Neutrophil (primary cell): ENCODE results near the gene USP47.

Experiments
- H3K27ac ChIP-seq: fragments of 200-600 bp; sonication (generic); 2 replicates; pipeline ENCODE4 v1.5.1; 2016; ENCODE audit warnings: mild to moderate bottlenecking, moderate library complexity
- H3K27me3 ChIP-seq: fragments of 200-600 bp; sonication (generic); 2 replicates; pipeline ENCODE4 v1.6.0; 2016; ENCODE audit warnings: mild to moderate bottlenecking
- H3K36me3 ChIP-seq: fragments of 200-600 bp; sonication (generic); 2 replicates; pipeline ENCODE4 v1.5.1; 2017
- H3K4me1 ChIP-seq, 2 experiments: fragments of 200-600 bp in 1 of 2; sonication (generic) in 1 of 2; 1 replicate in 1 of 2; 2 replicates in 1 of 2; pipeline versions ENCODE4 v1.5.1 to v1.6.1; 2013 to 2016; ENCODE audit warnings: low read depth in 1 of 2, low read length in 1 of 2, mild to moderate bottlenecking in 1 of 2, moderate library complexity in 1 of 2; ENCODE audit not compliant: control insufficient read depth in 1 of 2, insufficient read depth in 1 of 2
- H3K4me3 ChIP-seq, 2 experiments: fragments of 200-600 bp in 1 of 2; sonication (generic) in 1 of 2; 1 replicate in 1 of 2; 2 replicates in 1 of 2; pipeline ENCODE4 v1.5.1; 2013 to 2016; ENCODE audit warnings: low read depth in 1 of 2, low read length in 1 of 2, mild to moderate bottlenecking in 1 of 2, moderate library complexity in 1 of 2
- H3K9me3 ChIP-seq: fragments of 200-600 bp; sonication (generic); 2 replicates; pipeline ENCODE4 v1.5.1; 2016
- TF ChIP-seq, protein P1 (sequence below): fragments of 200-600 bp; sonication (generic); IDR thresholded peaks from 2 replicates; pipeline ENCODE4 v1.5.1; 2016; ENCODE audit warnings: antibody characterized with exemption

The USP47 gene

DNA sequence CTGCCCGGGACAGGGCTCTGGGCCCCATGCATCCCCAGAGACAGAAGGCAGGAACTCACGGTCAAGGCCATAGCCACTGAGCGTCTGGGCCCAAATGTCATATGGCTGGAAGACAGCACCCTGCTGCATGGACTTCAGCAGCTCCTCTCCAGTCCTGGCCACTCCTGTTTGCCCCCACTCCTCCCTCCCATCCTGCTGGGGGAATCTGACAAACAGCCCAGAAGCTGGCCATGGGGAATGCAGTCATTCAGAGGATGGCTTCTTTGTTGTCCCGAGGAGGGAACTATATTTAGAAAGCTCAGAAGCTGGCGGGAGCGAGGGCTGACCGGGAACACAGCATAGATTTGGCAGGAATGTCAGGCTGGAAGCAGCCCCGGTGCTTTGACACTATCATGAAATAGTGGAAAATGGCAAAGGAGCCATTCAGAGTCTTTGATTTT lies 131.6 kb downstream of the USP47 start:
- TF ChIP-seq, protein P1, sequence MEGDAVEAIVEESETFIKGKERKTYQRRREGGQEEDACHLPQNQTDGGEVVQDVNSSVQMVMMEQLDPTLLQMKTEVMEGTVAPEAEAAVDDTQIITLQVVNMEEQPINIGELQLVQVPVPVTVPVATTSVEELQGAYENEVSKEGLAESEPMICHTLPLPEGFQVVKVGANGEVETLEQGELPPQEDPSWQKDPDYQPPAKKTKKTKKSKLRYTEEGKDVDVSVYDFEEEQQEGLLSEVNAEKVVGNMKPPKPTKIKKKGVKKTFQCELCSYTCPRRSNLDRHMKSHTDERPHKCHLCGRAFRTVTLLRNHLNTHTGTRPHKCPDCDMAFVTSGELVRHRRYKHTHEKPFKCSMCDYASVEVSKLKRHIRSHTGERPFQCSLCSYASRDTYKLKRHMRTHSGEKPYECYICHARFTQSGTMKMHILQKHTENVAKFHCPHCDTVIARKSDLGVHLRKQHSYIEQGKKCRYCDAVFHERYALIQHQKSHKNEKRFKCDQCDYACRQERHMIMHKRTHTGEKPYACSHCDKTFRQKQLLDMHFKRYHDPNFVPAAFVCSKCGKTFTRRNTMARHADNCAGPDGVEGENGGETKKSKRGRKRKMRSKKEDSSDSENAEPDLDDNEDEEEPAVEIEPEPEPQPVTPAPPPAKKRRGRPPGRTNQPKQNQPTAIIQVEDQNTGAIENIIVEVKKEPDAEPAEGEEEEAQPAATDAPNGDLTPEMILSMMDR = no peak
- Histone ChIP-seq H3K27ac (no peak overlapping the region), H3K9me3 (no peaks in the 10 kb centered on the region), H3K4me1 (no peaks in the 10 kb centered on the region), H3K27me3 (no peaks in the 10 kb centered on the region), H3K36me3 (no peaks in the 10 kb centered on the region), H3K4me3 (no peak overlapping the region)

DNA sequence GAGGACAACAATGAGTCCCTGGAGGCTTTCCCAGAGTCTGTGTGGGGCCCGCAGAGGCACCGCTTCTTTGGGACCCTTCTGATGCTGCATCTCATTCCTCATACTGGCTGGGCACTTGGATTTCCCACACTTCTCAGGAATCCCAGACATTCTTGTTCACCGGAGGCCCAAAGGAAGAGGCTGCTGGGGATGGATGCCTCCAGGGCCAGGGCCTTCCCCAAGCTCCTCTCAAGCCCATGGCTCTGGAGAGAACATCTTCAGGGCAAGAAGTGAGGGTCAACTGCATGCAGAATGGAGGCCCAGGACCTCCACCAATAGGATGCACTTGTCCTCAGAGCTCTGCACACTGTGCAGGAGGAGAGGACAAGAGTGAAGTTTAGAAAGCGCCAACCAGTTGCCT lies 132.1 kb downstream of the USP47 start:
- H3K9me3 ChIP-seq = no peaks in the 10 kb centered on the region
- H3K4me3 ChIP-seq = no peak overlapping the region
- no peaks in the 10 kb centered on the region for H3K36me3 ChIP-seq
- no peaks in the 10 kb centered on the region for H3K4me1 ChIP-seq
- H3K27me3 ChIP-seq = no peaks in the 10 kb centered on the region
- no peak overlapping the region for H3K27ac ChIP-seq
- TF ChIP-seq, protein P1 = no peak

DNA sequence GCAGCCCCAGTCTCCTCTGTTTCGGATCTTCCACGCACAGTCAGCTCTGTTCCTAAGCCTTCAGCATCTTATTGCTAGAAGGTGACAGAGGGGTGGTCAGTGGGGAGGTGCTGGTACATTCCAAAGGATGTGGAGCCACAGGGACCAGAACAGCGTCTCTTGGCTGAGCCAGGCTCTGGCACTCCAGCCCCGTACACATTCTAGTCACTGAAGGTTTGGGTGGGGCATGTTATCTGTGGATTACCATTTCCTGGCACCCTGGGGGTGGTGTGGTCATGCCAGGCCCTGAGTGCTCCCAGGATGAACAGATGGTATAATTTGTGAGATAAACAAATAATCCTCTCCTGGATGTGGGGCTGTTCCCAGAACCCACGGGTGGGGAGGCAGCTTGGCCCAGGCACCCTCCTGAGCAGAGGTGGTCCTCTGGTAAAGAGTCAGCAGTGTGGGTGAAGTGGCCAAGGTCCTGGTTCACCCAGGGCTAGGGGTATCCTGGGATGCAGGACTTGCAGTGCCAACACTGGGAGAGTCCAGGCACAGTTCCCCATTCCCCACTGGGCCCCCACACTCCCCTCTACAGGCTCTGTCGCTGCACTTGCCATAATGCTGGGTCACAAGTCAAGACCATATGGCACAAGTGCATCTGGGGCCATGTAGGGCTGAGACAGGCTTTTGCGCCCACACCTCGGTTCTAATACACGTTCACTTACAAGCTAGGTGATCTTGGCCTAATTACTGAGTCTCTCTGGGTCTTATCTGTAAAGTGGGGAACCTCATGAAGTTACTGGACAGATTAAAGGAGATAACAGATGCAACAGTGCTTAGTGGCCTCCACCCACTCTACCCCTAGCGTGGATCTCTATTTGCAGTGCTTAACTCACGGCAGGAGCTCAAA lies 133.7 kb downstream of the USP47 start:
- Histone ChIP-seq H3K4me3 (no peak overlapping the region), H3K27me3 (no peaks in the 10 kb centered on the region), H3K9me3 (no peaks in the 10 kb centered on the region), H3K4me1 (no peaks in the 10 kb centered on the region), H3K27ac (no peak overlapping the region), H3K36me3 (no peaks in the 10 kb centered on the region)
- TF ChIP-seq, protein P1 = no peak

DNA sequence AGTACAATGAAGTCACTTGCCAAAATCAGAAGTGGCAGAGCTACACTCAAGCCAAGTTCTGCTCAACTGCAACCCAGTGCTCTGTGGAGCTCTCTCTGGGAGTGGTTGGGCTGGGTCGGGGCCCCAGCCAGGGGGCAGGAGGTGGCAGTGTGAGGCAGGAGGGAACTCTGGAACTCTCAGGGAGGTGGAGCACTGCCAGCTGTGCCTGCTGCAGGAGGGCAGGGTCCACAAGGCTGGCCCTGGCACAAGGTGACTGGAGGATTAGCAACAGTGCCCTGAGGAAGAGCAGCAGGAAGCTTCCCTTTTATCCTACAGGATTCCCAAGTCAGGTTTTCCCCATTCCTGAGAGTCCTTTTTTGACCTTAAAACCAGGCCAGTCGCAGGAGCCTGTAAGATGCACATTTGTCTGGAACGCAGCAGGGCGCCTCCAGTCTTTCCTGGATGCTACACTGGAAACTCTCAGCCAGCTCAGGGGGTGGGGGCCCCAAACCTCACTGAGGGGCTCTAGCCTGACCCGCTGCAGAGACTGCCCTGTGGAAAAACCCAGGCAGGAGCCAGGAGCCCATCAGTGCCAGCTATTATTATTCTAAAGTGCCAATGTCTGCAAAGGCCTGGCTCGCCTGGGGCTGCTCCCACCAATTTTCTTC lies 134.8 kb downstream of the USP47 start:
- H3K27ac ChIP-seq = no peak overlapping the region
- H3K4me3 ChIP-seq = no peak overlapping the region
- H3K27me3 ChIP-seq = no peaks in the 10 kb centered on the region
- TF ChIP-seq, protein P1 = no peak
- no peaks in the 10 kb centered on the region for H3K9me3 ChIP-seq
- no peaks in the 10 kb centered on the region for H3K36me3 ChIP-seq
- no peaks in the 10 kb centered on the region for H3K4me1 ChIP-seq

DNA sequence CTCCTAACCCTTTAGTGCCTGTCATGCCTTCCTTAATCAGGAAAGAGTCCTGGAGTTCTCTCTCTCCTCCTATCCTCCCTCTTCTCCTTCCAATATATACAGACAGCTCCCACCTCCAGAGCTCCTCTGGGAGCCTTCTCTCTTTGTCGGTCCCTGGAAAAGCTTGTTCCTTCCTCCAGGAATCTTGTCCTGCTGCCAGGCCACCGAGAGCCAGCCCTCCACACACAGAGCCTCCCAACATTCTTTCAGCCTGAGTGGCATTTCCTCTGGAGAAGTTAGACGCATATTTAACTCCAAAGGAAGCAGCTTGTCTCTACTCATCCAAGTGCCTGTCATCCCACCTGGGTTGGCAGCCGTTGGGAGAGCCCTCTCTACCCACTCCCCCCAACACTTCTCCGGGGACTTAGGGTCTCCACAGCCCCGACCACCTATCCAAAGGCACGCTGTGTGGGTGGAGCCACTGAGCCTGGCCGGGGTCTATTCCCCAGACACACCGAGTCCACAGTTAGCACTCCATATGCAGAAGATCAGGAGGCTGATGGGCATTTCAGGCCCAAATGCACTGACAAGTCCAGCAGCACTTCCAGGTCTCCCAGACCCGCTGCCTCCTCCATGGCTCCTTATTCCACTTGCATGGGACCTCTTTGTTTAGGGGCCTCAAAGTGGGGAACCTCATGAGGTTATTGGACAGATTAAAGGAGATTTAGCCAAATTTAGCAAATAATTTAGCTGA lies 135.6 kb downstream of the USP47 start:
- H3K4me3 ChIP-seq = no peak overlapping the region
- no peaks in the 10 kb centered on the region for H3K9me3 ChIP-seq
- TF ChIP-seq, protein P1 = no peak
- H3K27me3 ChIP-seq = no peaks in the 10 kb centered on the region
- no peak overlapping the region for H3K27ac ChIP-seq
- H3K36me3 ChIP-seq = no peaks in the 10 kb centered on the region
- no peaks in the 10 kb centered on the region for H3K4me1 ChIP-seq
